SK-N-MC (cell line): ENCODE results near the gene CLUH.

Experiments
- DNase-seq: peaks from one replicate; pipeline ENCODE4 v3.0.0-alpha.2; 2011; ENCODE audit warnings: low read depth, low spot score
- H3K27ac ChIP-seq: fragments of 200-600 bp; sonication (generic); 2 replicates; pipeline ENCODE4 v1.5.1; 2016; ENCODE audit warnings: mixed run types
- H3K36me3 ChIP-seq: fragments of 200-600 bp; sonication (generic); 2 replicates; pipeline ENCODE4 v1.6.1; 2017; ENCODE audit warnings: antibody characterized with exemption, low read length, mixed read lengths; ENCODE audit not compliant: insufficient read depth
- H3K4me3 ChIP-seq: fragments of 200-600 bp; sonication (generic); 2 replicates; pipeline ENCODE4 v1.5.1; 2016
- H3K9ac ChIP-seq: fragments of 200-600 bp; sonication (generic); 2 replicates; pipeline ENCODE4 v1.8.0; 2017; ENCODE audit warnings: mixed run types, mixed read lengths; ENCODE audit not compliant: insufficient read length
- H3K9me3 ChIP-seq: fragments of 200-600 bp; sonication (generic); 2 replicates; pipeline ENCODE4 v1.6.1; 2017; ENCODE audit warnings: low read depth, mild to moderate bottlenecking, antibody characterized with exemption, low read length, moderate library complexity, mixed read lengths
- EZH2 ChIP-seq: fragments of 200-600 bp; sonication (generic); IDR thresholded peaks from one replicate; pipeline ENCODE4 v1.6.1; 2017; ENCODE audit warnings: antibody characterized with exemption
- FOXP2 ChIP-seq: optimal IDR thresholded peaks from 2 replicates; pipeline ENCODE3; 2011; ENCODE audit warnings: mild to moderate bottlenecking, moderate library complexity; ENCODE audit not compliant: insufficient read depth; ENCODE audit errors: extremely low read length, control extremely low read depth
- POLR2AphosphoS5 ChIP-seq: IDR thresholded peaks from 2 replicates; pipeline ENCODE4 v1.6.1; 2012; ENCODE audit warnings: mild to moderate bottlenecking, low read depth, low read length, borderline replicate concordance

Gene CLUH

DNA sequence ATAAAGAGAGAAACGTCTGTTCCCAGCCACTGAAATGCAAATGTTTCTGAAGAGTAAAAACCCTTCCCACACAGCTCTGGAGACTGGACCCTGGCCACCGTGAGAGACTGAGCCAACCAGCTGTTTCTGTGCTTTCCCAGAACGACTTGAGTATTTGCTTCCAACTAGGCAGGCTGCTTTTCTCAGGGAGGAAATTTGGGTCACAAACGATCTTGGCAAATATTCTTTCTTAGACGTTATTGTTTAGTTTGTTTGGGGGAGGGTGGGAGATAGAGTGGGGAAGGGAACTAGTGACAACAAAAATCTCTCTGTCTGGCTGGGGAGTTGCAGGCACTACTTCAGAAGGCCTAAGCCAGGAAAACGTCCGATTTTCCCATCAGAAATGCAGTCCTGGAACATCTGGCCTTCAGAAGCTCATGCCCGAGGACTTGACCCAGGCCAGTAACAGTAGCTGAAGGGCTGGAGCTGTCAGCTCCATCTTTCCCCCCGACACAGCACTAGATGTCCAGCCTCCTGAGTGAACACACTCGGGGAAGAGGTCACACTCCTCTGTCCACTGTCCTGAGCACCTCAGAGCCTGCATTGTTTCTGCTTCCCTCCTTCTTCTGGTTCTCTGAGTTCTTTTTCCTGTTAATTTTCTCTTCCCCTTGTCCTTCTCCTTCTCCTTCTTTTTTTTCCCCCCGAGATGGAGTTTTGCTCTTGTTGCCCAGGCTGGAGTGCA is 33.9 kb upstream of the CLUH start:
- Histone ChIP-seq H3K27ac (no peak overlapping the region), H3K4me3 (no peak overlapping the region), H3K9me3 (no peaks in the 10 kb centered on the region), H3K9ac (no peak overlapping the region), H3K36me3 (no peaks in the 10 kb centered on the region)
- no peak for DNase-seq
- no peak for TF ChIP-seq FOXP2
- TF ChIP-seq EZH2: no peak
- TF ChIP-seq POLR2AphosphoS5: no peak

DNA sequence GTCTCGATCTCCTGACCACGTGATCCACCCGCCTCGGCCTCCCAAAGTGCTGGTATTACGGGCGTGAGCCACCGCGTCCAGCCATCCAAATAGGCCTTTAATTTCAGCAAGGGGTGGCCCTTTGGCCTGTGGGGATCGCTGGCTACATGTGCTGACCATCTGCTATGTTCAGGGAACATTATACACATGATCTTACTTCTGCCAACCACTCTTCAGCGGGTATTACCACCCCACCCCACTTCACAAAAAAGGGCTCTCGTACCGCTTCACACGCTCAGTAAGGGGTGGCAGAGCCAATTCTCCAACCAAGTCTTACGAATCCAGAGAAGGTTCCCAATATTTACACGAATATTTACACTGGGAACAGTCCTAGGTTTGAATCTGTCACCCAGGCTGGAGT is 26.1 kb upstream of the CLUH start:
- Histone ChIP-seq H3K9ac (no peak overlapping the region), H3K27ac (no peak overlapping the region), H3K4me3 (no peak overlapping the region), H3K9me3 (no peaks in the 10 kb centered on the region), H3K36me3 (no peaks in the 10 kb centered on the region)
- TF ChIP-seq EZH2: no peak
- no peak for TF ChIP-seq POLR2AphosphoS5
- no peak for TF ChIP-seq FOXP2
- no peak for DNase-seq

GRCh38 chr17:2736956-2737355 is 25.4 kb upstream of the CLUH start:
- Histone ChIP-seq H3K9ac (no peak overlapping the region), H3K36me3 (no peaks in the 10 kb centered on the region), H3K27ac (no peak overlapping the region), H3K4me3 (no peak overlapping the region), H3K9me3 (no peaks in the 10 kb centered on the region)
- no peak for TF ChIP-seq POLR2AphosphoS5
- no peak for TF ChIP-seq EZH2
- no peak for TF ChIP-seq FOXP2
- DNase-seq: no peak

DNA sequence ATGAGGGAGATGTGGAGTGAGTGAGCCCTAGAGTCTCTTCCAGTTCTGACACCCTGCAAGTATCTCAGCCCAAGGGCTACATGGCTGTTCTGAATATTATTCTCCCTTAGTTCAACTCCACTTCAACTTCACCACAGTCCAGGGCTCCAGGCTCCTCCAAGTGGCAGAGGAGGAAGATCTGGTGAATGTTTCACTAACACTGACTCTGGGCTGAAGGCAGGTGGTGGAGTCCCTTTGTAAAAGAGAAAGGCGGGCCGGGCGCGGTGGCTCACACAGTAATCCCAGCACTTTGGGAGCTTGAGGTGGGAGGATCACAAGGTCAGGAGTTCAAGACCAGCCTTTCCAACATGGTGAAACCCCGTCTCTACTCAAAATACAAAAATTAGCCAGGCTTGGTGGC is 24.3 kb upstream of the CLUH start:
- no peak overlapping the region for H3K27ac ChIP-seq
- DNase-seq: no peak
- no peaks in the 10 kb centered on the region for H3K9me3 ChIP-seq
- no peak overlapping the region for H3K4me3 ChIP-seq
- no peak for TF ChIP-seq EZH2
- no peak for TF ChIP-seq FOXP2
- H3K9ac ChIP-seq: no peak overlapping the region
- H3K36me3 ChIP-seq: no peaks in the 10 kb centered on the region

- DNase-seq: no peak
- H3K36me3 ChIP-seq: no peaks in the 10 kb centered on the region
These were observed 23.4 kb upstream of the CLUH start for GRCh38 chr17:2734939-2735338.

GRCh38 chr17:2731807-2732206 is 20.2 kb upstream of the CLUH start:
- H3K9me3 ChIP-seq: no peaks in the 10 kb centered on the region
- TF ChIP-seq EZH2 (no peak), POLR2AphosphoS5 (no peak), FOXP2 (no peak)

More at GRCh38 chr17:2734939-2735338, 23.4 kb upstream of the CLUH start:
- TF ChIP-seq FOXP2: no peak
- TF ChIP-seq EZH2: no peak
- TF ChIP-seq POLR2AphosphoS5: no peak
- Histone ChIP-seq H3K4me3 (no peak overlapping the region), H3K27ac (no peak overlapping the region), H3K9ac (no peak overlapping the region), H3K9me3 (no peaks in the 10 kb centered on the region)

DNA sequence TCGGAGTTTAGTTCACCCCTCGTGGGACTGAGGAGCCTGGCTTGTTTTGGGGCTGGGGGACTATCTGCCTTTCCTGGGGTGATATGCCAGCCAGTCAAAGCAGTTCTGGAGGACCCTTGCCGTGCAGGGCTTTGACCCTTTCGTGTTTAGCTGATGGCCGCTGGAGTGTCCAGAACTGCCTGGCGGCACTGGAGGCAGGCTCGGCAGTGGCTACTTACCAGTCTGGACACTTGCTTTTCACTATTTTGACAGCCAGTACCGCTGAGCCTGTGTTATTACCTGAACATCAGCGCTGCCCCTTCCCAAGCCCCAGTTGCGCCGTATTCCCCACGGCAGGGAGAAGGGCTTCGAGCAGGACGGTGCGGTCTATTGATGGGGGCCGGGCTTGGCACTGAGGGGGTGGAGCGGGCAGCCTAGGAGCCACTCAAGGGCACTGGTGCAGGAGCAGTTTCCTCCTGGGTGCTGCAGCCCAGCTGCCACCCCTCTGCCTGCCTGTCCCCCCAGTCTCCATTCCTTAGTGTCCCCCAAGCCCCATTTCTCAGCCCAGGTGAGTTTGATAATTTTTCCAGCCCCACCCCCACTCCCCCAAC is 19.3 kb upstream of the CLUH start:
- Histone ChIP-seq H3K9ac (no peak overlapping the region), H3K4me3 (no peak overlapping the region), H3K27ac (no peak overlapping the region)

More at GRCh38 chr17:2731807-2732206, 20.2 kb upstream of the CLUH start:
- H3K36me3 ChIP-seq: no peaks in the 10 kb centered on the region
- H3K4me3 ChIP-seq: no peak overlapping the region
- no peak overlapping the region for H3K9ac ChIP-seq
- H3K27ac ChIP-seq: no peak overlapping the region
- DNase-seq: no peak

DNA sequence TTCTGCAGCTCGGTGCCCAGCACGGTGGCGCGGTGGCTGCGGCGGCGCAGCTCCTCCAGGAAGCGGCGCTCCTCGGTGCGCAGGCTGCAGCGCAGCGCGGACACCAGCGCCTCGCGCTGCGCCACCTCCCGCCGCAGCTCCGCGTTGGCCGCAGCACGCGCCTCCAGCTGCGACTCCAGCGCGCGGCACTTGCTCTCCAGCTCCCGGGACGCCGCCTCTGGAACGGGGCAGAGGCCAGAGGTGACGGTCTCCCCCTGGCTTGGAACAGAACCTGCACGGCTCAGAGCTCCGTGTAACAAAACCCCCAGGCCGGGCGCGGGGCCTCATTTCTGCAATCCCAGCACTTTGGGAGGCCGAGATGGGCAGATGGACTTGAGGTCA is 13.2 kb upstream of the CLUH start:
- Histone ChIP-seq H3K27ac (no peak overlapping the region), H3K36me3 (no peaks in the 10 kb centered on the region), H3K9ac (no peak overlapping the region), H3K9me3 (no peaks in the 10 kb centered on the region), H3K4me3 (no peak overlapping the region)
- no peak for DNase-seq
- no peak for TF ChIP-seq EZH2
- TF ChIP-seq FOXP2: no peak
- no peak for TF ChIP-seq POLR2AphosphoS5

More for the DNA sequence above, 19.3 kb upstream of the CLUH start:
- TF ChIP-seq POLR2AphosphoS5 (no peak), EZH2 (no peak), FOXP2 (no peak)
- Histone ChIP-seq H3K36me3 (no peaks in the 10 kb centered on the region), H3K9me3 (no peaks in the 10 kb centered on the region)
- DNase-seq: no peak
